ACC112 (cell line): ENCODE data around the gene PPAN.

Source experiments
- H2AFZ ChIP-seq: fragments of 200-600 bp; sonication (generic); one replicate; pipeline ENCODE4 v1.6.0; 2017; ENCODE audit warnings: antibody characterized with exemption, low read length; ENCODE audit not compliant: unreplicated experiment
- H3K27ac ChIP-seq: fragments of 200-600 bp; sonication (generic); 2 replicates; pipeline ENCODE4 v1.5.1; 2014; ENCODE audit warnings: low read depth, mild to moderate bottlenecking, antibody characterized with exemption, low read length, moderate library complexity
- H3K27me3 ChIP-seq: fragments of 200-600 bp; sonication (generic); 2 replicates; pipeline ENCODE4 v1.6.1; 2014; ENCODE audit warnings: mild to moderate bottlenecking, antibody characterized with exemption, low read length, moderate library complexity, mixed read lengths; ENCODE audit not compliant: insufficient read depth
- H3K36me3 ChIP-seq: fragments of 200-600 bp; sonication (generic); 2 replicates; pipeline ENCODE4 v1.6.1; 2016; ENCODE audit warnings: mild to moderate bottlenecking, antibody characterized with exemption, low read length, moderate library complexity, mixed read lengths; ENCODE audit not compliant: insufficient read depth
- H3K4me1 ChIP-seq: fragments of 200-600 bp; sonication (generic); one replicate; pipeline ENCODE4 v1.6.1; 2016; ENCODE audit warnings: low read length, mixed read lengths; ENCODE audit not compliant: insufficient read depth, unreplicated experiment, control insufficient read depth
- H3K4me3 ChIP-seq: fragments of 200-600 bp; sonication (generic); 2 replicates; pipeline ENCODE4 v1.5.1; 2014; ENCODE audit warnings: mild to moderate bottlenecking, low read depth, low read length
- H3K79me2 ChIP-seq: fragments of 200-600 bp; sonication (generic); one replicate; pipeline ENCODE4 v1.6.0; 2016; ENCODE audit warnings: low read length; ENCODE audit not compliant: control insufficient read depth, unreplicated experiment, insufficient read depth

The PPAN gene

GRCh38 chr19:10106100-10106936 is at the start of gene PPAN:
Gene PPAN (plus strand): TSS chr19:10106362. CDS start chr19:10106395, 33 bp downstream.
- Histone ChIP-seq H3K4me1 (peaks cover 11% of the 10 kb centered on the region), H3K27ac (peak within 1 kb of the TSS; percentile 78), H3K36me3 (peaks cover 3% of the 10 kb centered on the region; the same call in 1 of the 2 replicates), H2AFZ (no peak within 1 kb of the TSS), H3K79me2 (peaks cover 28% of the 10 kb centered on the region), H3K4me3 (peak within 1 kb of the TSS; percentile 96), H3K27me3 (no peaks in the 10 kb centered on the region)

- no peak overlapping the region for H3K27ac ChIP-seq
- no peaks in the 10 kb centered on the region for H3K4me1 ChIP-seq
- no peaks in the 10 kb centered on the region for H3K36me3 ChIP-seq
- no peak overlapping the region for H3K4me3 ChIP-seq
- no peaks in the 10 kb centered on the region for H3K79me2 ChIP-seq
- H2AFZ ChIP-seq, result no peak overlapping the region
- H3K27me3 ChIP-seq, result peaks cover 12% of the 10 kb centered on the region; the same call in 1 of the 2 replicates
Measured at GRCh38 chr19:10061717-10062310, 44.3 kb upstream of the PPAN start.

- Histone ChIP-seq H3K4me3 (no peak overlapping the region), H3K36me3 (no peaks in the 10 kb centered on the region), H2AFZ (no peak overlapping the region), H3K27me3 (no peaks in the 10 kb centered on the region), H3K4me1 (no peaks in the 10 kb centered on the region), H3K27ac (no peak overlapping the region), H3K79me2 (no peaks in the 10 kb centered on the region)
Measured at GRCh38 chr19:10068205-10068604, 38.0 kb upstream of the PPAN start.

GRCh38 chr19:10069046-10069445 is 37.1 kb upstream of the PPAN start:
- Histone ChIP-seq H2AFZ (no peak overlapping the region), H3K4me3 (no peak overlapping the region)

GRCh38 chr19:10070730-10071446 is 35.3 kb upstream of the PPAN start:
- H3K79me2 ChIP-seq, result no peaks in the 10 kb centered on the region
- no peaks in the 10 kb centered on the region for H3K4me1 ChIP-seq
- no peak overlapping the region for H2AFZ ChIP-seq
- H3K36me3 ChIP-seq, result no peaks in the 10 kb centered on the region
- no peak overlapping the region for H3K27ac ChIP-seq
- H3K27me3 ChIP-seq, result no peaks in the 10 kb centered on the region
- no peak overlapping the region for H3K4me3 ChIP-seq

More at GRCh38 chr19:10069046-10069445, 37.1 kb upstream of the PPAN start:
- Histone ChIP-seq H3K27me3 (no peaks in the 10 kb centered on the region), H3K36me3 (no peaks in the 10 kb centered on the region), H3K4me1 (no peaks in the 10 kb centered on the region), H3K79me2 (no peaks in the 10 kb centered on the region), H3K27ac (no peak overlapping the region)

- H3K27me3 ChIP-seq, result peaks cover 4% of the 10 kb centered on the region
- H3K27ac ChIP-seq, result no peak overlapping the region
- no peak overlapping the region for H2AFZ ChIP-seq
- no peak overlapping the region for H3K4me3 ChIP-seq
- H3K79me2 ChIP-seq, result no peaks in the 10 kb centered on the region
- no peaks in the 10 kb centered on the region for H3K36me3 ChIP-seq
- no peaks in the 10 kb centered on the region for H3K4me1 ChIP-seq
Measured at GRCh38 chr19:10074153-10074552, 32.0 kb upstream of the PPAN start.

GRCh38 chr19:10076535-10076934 is 29.6 kb upstream of the PPAN start:
- H3K4me3 ChIP-seq, result no peak overlapping the region
- no peaks in the 10 kb centered on the region for H3K79me2 ChIP-seq
- peaks cover 4% of the 10 kb centered on the region for H3K27me3 ChIP-seq
- no peak overlapping the region for H2AFZ ChIP-seq
- H3K4me1 ChIP-seq, result no peaks in the 10 kb centered on the region
- H3K36me3 ChIP-seq, result no peaks in the 10 kb centered on the region
- H3K27ac ChIP-seq, result no peak overlapping the region

GRCh38 chr19:10078329-10078728 is 27.8 kb upstream of the PPAN start:
- Histone ChIP-seq H3K36me3 (no peaks in the 10 kb centered on the region), H3K4me3 (no peak overlapping the region), H3K27me3 (peaks cover 4% of the 10 kb centered on the region), H3K4me1 (no peaks in the 10 kb centered on the region), H3K27ac (no peak overlapping the region), H2AFZ (no peak overlapping the region), H3K79me2 (no peaks in the 10 kb centered on the region)

GRCh38 chr19:10079031-10079453 is 27.1 kb upstream of the PPAN start:
- Histone ChIP-seq H3K79me2 (no peaks in the 10 kb centered on the region), H3K4me1 (no peaks in the 10 kb centered on the region), H3K36me3 (no peaks in the 10 kb centered on the region), H2AFZ (no peak overlapping the region), H3K4me3 (no peak overlapping the region), H3K27ac (no peak overlapping the region), H3K27me3 (peaks cover 4% of the 10 kb centered on the region)

- no peak overlapping the region for H3K27ac ChIP-seq
- no peak overlapping the region for H3K4me3 ChIP-seq
- peaks cover under 1% of the 10 kb centered on the region; the same call in 1 of the 2 replicates for H3K36me3 ChIP-seq
- H3K27me3 ChIP-seq, result no peaks in the 10 kb centered on the region
- no peaks in the 10 kb centered on the region for H3K4me1 ChIP-seq
- no peak overlapping the region for H2AFZ ChIP-seq
- H3K79me2 ChIP-seq, result peaks cover 14% of the 10 kb centered on the region
Measured at GRCh38 chr19:10083911-10084310, 22.3 kb upstream of the PPAN start.
